Chondrocyte (in vitro differentiated cells): ENCODE results near the gene TRPM2. TPM values are rescaled to one million over a fixed set of nuclear protein-coding genes. Genes with fewer than 3 reads are reported as not detected.

ENCODE experiments used
- DNase-seq: peaks from one replicate; pipeline ENCODE4 v3.0.0; 2021; ENCODE audit warnings: mixed read lengths, low spot score
- H3K27ac Mint-ChIP-seq: one replicate; pipeline ENCODE4 v1.8.0; 2021; ENCODE audit warnings: mild to moderate bottlenecking, moderate library complexity, mixed read lengths; ENCODE audit not compliant: unreplicated experiment
- H3K27me3 Mint-ChIP-seq: 2 replicates; pipeline ENCODE4 v1.8.0; 2021; ENCODE audit warnings: low read depth, mixed read lengths
- H3K36me3 Mint-ChIP-seq: 2 replicates; pipeline ENCODE4 v1.8.0; 2021; ENCODE audit warnings: low read depth, mixed read lengths
- H3K4me1 Mint-ChIP-seq: 2 replicates; pipeline ENCODE4 v1.8.0; 2021; ENCODE audit warnings: low read depth, mild to moderate bottlenecking, mixed read lengths
- H3K4me3 Mint-ChIP-seq: one replicate; pipeline ENCODE4 v1.8.0; 2021; ENCODE audit warnings: mild to moderate bottlenecking, moderate library complexity, mixed read lengths; ENCODE audit not compliant: unreplicated experiment
- H3K9me3 Mint-ChIP-seq: 2 replicates; pipeline ENCODE4 v1.8.0; 2021; ENCODE audit warnings: low read depth, mixed read lengths
- CTCF ChIP-seq: fragments of 200-600 bp; sonication (generic); IDR thresholded peaks from 2 replicates; pipeline ENCODE4 v1.5.0; 2021; ENCODE audit warnings: antibody characterized with exemption, mild to moderate bottlenecking, moderate library complexity
- total RNA-seq: library from RNA; stranded (reverse); gene quantifications from 3 replicates; pipeline ENCODE4 v1.2.1, GENCODE V29; 2021

Gene TRPM2
- total RNA-seq, 1 donor from 2014 or later: 0.32 TPM

- Mint-ChIP-seq H3K27me3 (no peaks in the 10 kb centered on the region), H3K27ac (no peak overlapping the region), H3K9me3 (no peaks in the 10 kb centered on the region), H3K4me3 (no peak overlapping the region), H3K4me1 (no peaks in the 10 kb centered on the region), H3K36me3 (peaks cover 5% of the 10 kb centered on the region)
- TF ChIP-seq CTCF: no peak
- DNase-seq: no peak
Observed at GRCh38 chr21:44462086-44462833, 108.8 kb downstream of the TRPM2 start.

GRCh38 chr21:44462834-44463200 is 109.4 kb downstream of the TRPM2 start:
- Mint-ChIP-seq H3K9me3 (no peaks in the 10 kb centered on the region), H3K4me1 (no peaks in the 10 kb centered on the region), H3K27me3 (no peaks in the 10 kb centered on the region), H3K36me3 (peaks cover 5% of the 10 kb centered on the region), H3K27ac (no peak overlapping the region), H3K4me3 (no peak overlapping the region)
- no peak for TF ChIP-seq CTCF
- no peak for DNase-seq

- Mint-ChIP-seq H3K4me1 (no peaks in the 10 kb centered on the region), H3K36me3 (peaks cover 4% of the 10 kb centered on the region), H3K9me3 (no peaks in the 10 kb centered on the region), H3K27ac (no peak overlapping the region), H3K27me3 (no peaks in the 10 kb centered on the region), H3K4me3 (no peak overlapping the region)
- no peak for TF ChIP-seq CTCF
- DNase-seq: no peak
Observed at GRCh38 chr21:44463724-44464123, 110.3 kb downstream of the TRPM2 start.

- H3K4me3 Mint-ChIP-seq: no peak overlapping the region
- H3K4me1 Mint-ChIP-seq: no peaks in the 10 kb centered on the region
- H3K27me3 Mint-ChIP-seq: no peaks in the 10 kb centered on the region
- no peaks in the 10 kb centered on the region for H3K9me3 Mint-ChIP-seq
- no peak overlapping the region for H3K27ac Mint-ChIP-seq
- TF ChIP-seq CTCF: no peak
- DNase-seq: no peak
- H3K36me3 Mint-ChIP-seq: peaks cover 4% of the 10 kb centered on the region
Observed at GRCh38 chr21:44464351-44464750, 110.9 kb downstream of the TRPM2 start.

- Mint-ChIP-seq H3K4me1 (no peaks in the 10 kb centered on the region), H3K27me3 (no peaks in the 10 kb centered on the region), H3K27ac (no peak overlapping the region), H3K9me3 (no peaks in the 10 kb centered on the region), H3K4me3 (no peak overlapping the region), H3K36me3 (peaks cover 7% of the 10 kb centered on the region)
- no peak for TF ChIP-seq CTCF
- no peak for DNase-seq
Observed at GRCh38 chr21:44466351-44466954, 113.0 kb downstream of the TRPM2 start.
